H1 (cell line): ENCODE results near the gene LIF. TPM values are rescaled to one million over a fixed set of nuclear protein-coding genes. Genes with fewer than 3 reads are reported as not detected.

ENCODE experiments used
- CTCF ChIA-PET: fragments of 300-600 bp; sonication (Branson Sonifier 250); formaldehyde crosslinking; loops from one replicate; lab custom pipeline; 2021; ENCODE audit not compliant: partially characterized antibody; lab: Charles Lee
- POLR2A ChIA-PET: fragments of 300-600 bp; sonication (Branson Sonifier 250); formaldehyde crosslinking; loops from one replicate; lab custom pipeline; 2021; ENCODE audit warnings: inconsistent platforms; ENCODE audit not compliant: partially characterized antibody; lab: Charles Lee
- DNase-seq, 2 experiments: peaks; one replicate each; pipeline versions ENCODE4 v3.0.0 to v3.0.0-alpha.2; 2010 to 2022; ENCODE audit warnings: low spot score in 2 of 2, low read depth in 1 of 2, mixed read lengths in 1 of 2
- FAIRE-seq: peaks from 2 replicates; lab custom pipeline; 2011; peaks lifted over from hg19 to GRCh38; lab: Jason Lieb, UNC
- H2AFZ ChIP-seq: 2 replicates; pipeline ENCODE4 v1.8.1; 2012; ENCODE audit warnings: low read length, inconsistent platforms
- H2AK5ac ChIP-seq: 2 replicates; pipeline ENCODE4 v1.6.1; 2013; ENCODE audit warnings: low read depth, low read length
- H2BK120ac ChIP-seq: replicated peaks from 2 replicates; pipeline ENCODE3; 2013; ENCODE audit warnings: low read depth, low read length, inconsistent platforms
- H2BK12ac ChIP-seq: 2 replicates; pipeline ENCODE4 v1.6.1; 2013; ENCODE audit warnings: low read depth, low read length
- H2BK15ac ChIP-seq: 2 replicates; pipeline ENCODE4 v1.6.1; 2013; ENCODE audit warnings: low read length
- H2BK20ac ChIP-seq: 2 replicates; pipeline ENCODE4 v1.6.1; 2013; ENCODE audit warnings: low read length
- H2BK5ac ChIP-seq: 2 replicates; pipeline ENCODE4 v1.6.1; 2013; ENCODE audit warnings: low read depth, low read length
- H3K14ac ChIP-seq: 2 replicates; pipeline ENCODE4 v1.6.1; 2013; ENCODE audit warnings: inconsistent platforms; ENCODE audit not compliant: insufficient read length
- H3K18ac ChIP-seq: 2 replicates; pipeline ENCODE4 v1.6.1; 2013; ENCODE audit warnings: low read length; ENCODE audit errors: extremely low read depth
- H3K23ac ChIP-seq: 2 replicates; pipeline ENCODE4 v1.6.1; 2013; ENCODE audit warnings: inconsistent platforms; ENCODE audit not compliant: insufficient read length
- H3K23me2 ChIP-seq: 2 replicates; pipeline ENCODE4 v1.6.1; 2013; ENCODE audit warnings: low read depth, low read length
- H3K27ac ChIP-seq: 2 replicates; pipeline ENCODE4 v1.6.1; 2011; ENCODE audit warnings: low read depth, low read length, inconsistent platforms
- H3K27me3 ChIP-seq, 4 experiments: replicated peaks in 1 of 4; 1 replicate in 1 of 4; 2 replicates in 3 of 4; pipeline versions ENCODE4 v1.6.1 to v1.8.1; 2011 to 2013; ENCODE audit warnings: low read length in 3 of 4, mild to moderate bottlenecking in 3 of 4, inconsistent platforms in 2 of 4, mixed read lengths in 2 of 4, moderate library complexity in 1 of 4; ENCODE audit not compliant: control insufficient read depth in 3 of 4, insufficient read depth in 3 of 4; ENCODE audit errors: extremely low read depth in 1 of 4
- H3K36me3 ChIP-seq, 4 experiments: 2 replicates each; pipeline versions ENCODE4 v1.6.1 to v1.8.1; 2011 to 2013; ENCODE audit warnings: mild to moderate bottlenecking in 4 of 4, low read length in 3 of 4, moderate library complexity in 2 of 4, control low read depth in 1 of 4, inconsistent platforms in 1 of 4; ENCODE audit not compliant: insufficient read depth in 4 of 4, control insufficient read depth in 2 of 4
- H3K4ac ChIP-seq: replicated peaks from 2 replicates; pipeline ENCODE3; 2013; ENCODE audit warnings: low read length, low read depth, mixed read lengths, inconsistent platforms; ENCODE audit not compliant: insufficient read length
- H3K4me1 ChIP-seq, 4 experiments: replicated peaks in 1 of 4; 1 replicate in 1 of 4; 2 replicates in 3 of 4; pipeline versions ENCODE4 v1.6.1 to v1.8.1; 2011 to 2013; ENCODE audit warnings: low read length in 3 of 4, inconsistent platforms in 2 of 4, mixed read lengths in 1 of 4; ENCODE audit not compliant: insufficient read depth in 4 of 4, control insufficient read depth in 3 of 4
- H3K4me2 ChIP-seq, 2 experiments: 2 replicates each; pipeline versions ENCODE4 v1.6.1 to v1.8.1; 2011 to 2013; ENCODE audit warnings: low read depth in 2 of 2, low read length in 2 of 2, control low read depth in 1 of 2, inconsistent platforms in 1 of 2, mild to moderate bottlenecking in 1 of 2; ENCODE audit not compliant: insufficient read depth in 1 of 2
- H3K4me3 ChIP-seq, 4 experiments: fragments of 200-600, 300-600 bp in 1 of 4; sonication (generic), shearing (Covaris generic), sonication (Bioruptor Twin) in 1 of 4; 2 replicates each; pipeline versions ENCODE4 v1.5.1 to v1.8.1; 2011 to 2016; ENCODE audit warnings: low read length in 4 of 4, low read depth in 3 of 4, control low read depth in 2 of 4, inconsistent platforms in 2 of 4, mild to moderate bottlenecking in 2 of 4, mixed read lengths in 1 of 4, moderate library complexity in 1 of 4; ENCODE audit not compliant: insufficient read depth in 2 of 4; ENCODE audit errors: extremely low read depth in 1 of 4
- H3K56ac ChIP-seq: replicated peaks from 2 replicates; pipeline ENCODE3; 2013; ENCODE audit warnings: low read depth, mild to moderate bottlenecking, mixed read lengths, low read length, inconsistent platforms; ENCODE audit not compliant: insufficient read length
- H3K79me1 ChIP-seq: 2 replicates; pipeline ENCODE4 v1.6.1; 2013; ENCODE audit warnings: low read depth, low read length, control low read depth
- H3K79me2 ChIP-seq, 2 experiments: 2 replicates each; pipeline versions ENCODE4 v1.6.1 to v1.8.1; 2012 to 2013; ENCODE audit warnings: low read length in 2 of 2, mild to moderate bottlenecking in 2 of 2, inconsistent platforms in 1 of 2; ENCODE audit not compliant: insufficient read depth in 2 of 2, control insufficient read depth in 1 of 2
- H3K9ac ChIP-seq, 4 experiments: replicated peaks in 1 of 4; 1 replicate in 1 of 4; 2 replicates in 3 of 4; pipeline versions ENCODE4 v1.6.1 to v1.8.1; 2011 to 2013; ENCODE audit warnings: low read depth in 3 of 4, low read length in 3 of 4, control low read depth in 2 of 4, mild to moderate bottlenecking in 2 of 4, moderate library complexity in 2 of 4, inconsistent platforms in 1 of 4; ENCODE audit errors: extremely low read depth in 1 of 4
- H3K9me3 ChIP-seq, 2 experiments: 2 replicates each; pipeline versions ENCODE4 v1.6.1 to v1.8.1; 2012 to 2013; ENCODE audit warnings: mild to moderate bottlenecking in 2 of 2, moderate library complexity in 2 of 2, control low read depth in 1 of 2, inconsistent platforms in 1 of 2, low read depth in 1 of 2, low read length in 1 of 2, mixed read lengths in 1 of 2; ENCODE audit not compliant: insufficient read depth in 2 of 2
- H4K20me1 ChIP-seq, 2 experiments: replicated peaks in 1 of 2; 2 replicates each; pipeline versions ENCODE3 to v1.8.1; 2011 to 2013; ENCODE audit warnings: inconsistent platforms in 2 of 2, low read length in 2 of 2, mild to moderate bottlenecking in 1 of 2; ENCODE audit not compliant: insufficient read depth in 2 of 2, control insufficient read depth in 1 of 2
- H4K5ac ChIP-seq: 2 replicates; pipeline ENCODE4 v1.6.1; 2013; ENCODE audit warnings: low read length, low read depth, mixed read lengths, inconsistent platforms; ENCODE audit not compliant: insufficient read length
- H4K8ac ChIP-seq: 2 replicates; pipeline ENCODE4 v1.8.0; 2013; ENCODE audit warnings: mild to moderate bottlenecking, moderate library complexity, low read length, inconsistent platforms; ENCODE audit not compliant: insufficient read depth; ENCODE audit errors: extremely low read depth
- H4K91ac ChIP-seq: replicated peaks from 2 replicates; pipeline ENCODE3; 2013; ENCODE audit warnings: low read length, mixed read lengths, inconsistent platforms; ENCODE audit not compliant: insufficient read length
- EGR1 ChIP-seq: IDR thresholded peaks from 2 replicates; pipeline ENCODE4 v1.6.1; 2011; ENCODE audit warnings: low read depth, low read length, borderline replicate concordance
- HDAC2 ChIP-seq, 2 experiments: fragments of 300-600 bp in 1 of 2; sonication (generic) in 1 of 2; IDR thresholded peaks; 2 replicates each; pipeline ENCODE4 v1.6.1; 2011 to 2012; ENCODE audit warnings: low read depth in 2 of 2, low read length in 2 of 2, mild to moderate bottlenecking in 2 of 2, moderate library complexity in 2 of 2, borderline replicate concordance in 1 of 2, inconsistent platforms in 1 of 2
- SP1 ChIP-seq: IDR thresholded peaks from 2 replicates; pipeline ENCODE4 v1.6.1; 2011; ENCODE audit warnings: low read depth, low read length
- ZNF274 ChIP-seq: IDR thresholded peaks from 2 replicates; pipeline ENCODE4 v1.7.0; 2012; ENCODE audit warnings: low read length, borderline replicate concordance; ENCODE audit errors: extremely low read depth
- WGBS, 2 experiments: shearing (Covaris generic) in 1 of 2; methylation state at CpG; one replicate each; pipeline versions ENCODE4 v1.1.6 to v1.1.7; 2013 to 2015; ENCODE audit warnings: low lambda C conversion rate in 2 of 2, mixed read lengths in 2 of 2, inconsistent platforms in 1 of 2, low coverage in 1 of 2, missing lambda C conversion rate in 1 of 2; ENCODE audit not compliant: insufficient replicate concordance in 2 of 2, insufficient coverage in 1 of 2, insufficient read length in 1 of 2; ENCODE audit errors: extremely low coverage in 1 of 2, missing lambda C conversion rate in 1 of 2; 5-methylcytosine and 5-hydroxymethylcytosine counted together
- polyA plus RNA-seq, 7 experiments: library from polyadenylated mRNA; depleted of rRNA in 3 of 7; stranded (reverse) in 5 of 7; unstranded in 2 of 7; fragments of >200 nt in 5 of 7; fragments of 200-250 nt in 2 of 7; gene quantifications; 1 replicate in 5 of 7; 2 replicates in 1 of 7; 4 replicates in 1 of 7; pipeline versions ENCODE4 v1.2.1 to v1.2.3, GENCODE V29; 2011 to 2013; ENCODE audit warnings: missing spikeins in 2 of 7, mixed read lengths in 2 of 7
- total RNA-seq: library from RNA; stranded (reverse); fragmentation: NEBNext Ultra II Directional; extraction: Animal tissue kit (Norgen Biotek cat#: 25700); gene quantifications from 2 replicates; pipeline ENCODE4 v1.2.1, GENCODE V29; 2021

Gene LIF
- total and polyA plus RNA-seq, 2 of the 8 experiments (the other 6 are each of a cell fraction or from before 2014, with no cell fraction given) = 3.3 to 3.5 TPM

GRCh38 chr22:30198152-30198825 is 48.3 kb downstream of the LIF start:
- Histone ChIP-seq H3K9ac (no peak overlapping the region), H3K56ac (no peak overlapping the region), H3K79me2 (no peaks in the 10 kb centered on the region), H3K36me3 (no peaks in the 10 kb centered on the region), H3K79me1 (no peaks in the 10 kb centered on the region), H2BK15ac (no peak overlapping the region), H2BK12ac (no peak overlapping the region), H3K23me2 (no peaks in the 10 kb centered on the region), H3K4ac (no peak overlapping the region), H3K4me2 (no peak overlapping the region), H4K8ac (no peak overlapping the region), H3K4me1 (peaks cover 6 to 18% (median 11%) of the 10 kb centered on the region in 4 experiments; a peak in 6 of 7 replicates), H2BK20ac (0 out of 2 replicates have a peak overlapping the region, but pooled peaks have one; percentile 9), H3K9me3 (no peaks in the 10 kb centered on the region), H2AFZ (no peak overlapping the region), H4K91ac (no peak overlapping the region), H2BK120ac (no peak overlapping the region), H2BK5ac (no peak overlapping the region), H3K4me3 (no peak overlapping the region), H3K27me3 (no peaks in the 10 kb centered on the region; a peak in 1 of 7 replicates), H3K14ac (no peak overlapping the region), H4K5ac (no peak overlapping the region), H3K23ac (no peak overlapping the region), H2AK5ac (no peak overlapping the region), H3K27ac (no peak overlapping the region), H3K18ac (no peak overlapping the region), H4K20me1 (no peaks in the 10 kb centered on the region)
- DNase-seq (no peak), FAIRE-seq (no peak)
- ChIA-PET CTCF (interaction anchor here (0.6 to 1.0 kb wide), 6 partner anchors 87 to 313 kb away, joined by 3 to 4 read pairs (median 3); no protein-coding TSS in a partner anchor), POLR2A (interaction anchor here (1.1 to 1.4 kb wide), 3 partner anchors 11 to 35 kb away, joined by 3 to 5 read pairs (median 4); no protein-coding TSS in a partner anchor)
- WGBS, 2 experiments = 91% methylated on average over 5 of the region's 5 CpGs; no CpG with 5 or more reads in 1 of the 2 experiments
- TF ChIP-seq HDAC2 (IDR thresholded peaks at IDR 0.05; ENCODE audit: borderline replicate concordance in 1 of 2, low read depth in 2 of 2, low read length in 2 of 2) (no peak), SP1 (no peak), ZNF274 (no peak), EGR1 (no peak)
